Left hindlimb (tissue), 1 donor: ENCODE measurements around the gene F5.
"Not testable (repeated sequence)": the region's sequence is repeated elsewhere in the genome, so short reads cannot be mapped to it uniquely, and the experiment has no call there.

Source experiments
- DNase-seq: peaks from one replicate; pipeline ENCODE4 v3.0.0-alpha.2; 2018

F5 gene

DNA sequence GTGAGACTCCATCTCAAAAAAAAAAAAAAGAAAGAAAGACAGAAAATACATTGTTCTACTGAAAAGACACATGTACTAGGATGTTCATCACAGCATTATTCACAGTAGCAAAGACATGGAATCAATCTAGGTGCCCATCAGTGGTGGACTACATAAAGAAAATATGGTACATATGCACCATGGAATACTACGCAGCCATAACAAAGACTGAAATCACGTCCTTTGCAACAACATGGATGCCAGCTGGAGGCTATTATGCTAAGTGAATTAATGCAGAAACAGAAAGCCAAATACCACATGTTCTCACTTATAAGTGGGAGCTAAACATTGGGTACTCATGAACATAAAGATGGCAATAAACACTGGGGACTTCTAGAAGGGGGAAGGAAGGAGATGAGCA, 51.6 kb downstream of the F5 start:
- no peak for DNase-seq

GRCh38 chr1:169533528-169534190, 52.6 kb downstream of the F5 start:
- DNase-seq: not testable (repeated sequence)

DNA sequence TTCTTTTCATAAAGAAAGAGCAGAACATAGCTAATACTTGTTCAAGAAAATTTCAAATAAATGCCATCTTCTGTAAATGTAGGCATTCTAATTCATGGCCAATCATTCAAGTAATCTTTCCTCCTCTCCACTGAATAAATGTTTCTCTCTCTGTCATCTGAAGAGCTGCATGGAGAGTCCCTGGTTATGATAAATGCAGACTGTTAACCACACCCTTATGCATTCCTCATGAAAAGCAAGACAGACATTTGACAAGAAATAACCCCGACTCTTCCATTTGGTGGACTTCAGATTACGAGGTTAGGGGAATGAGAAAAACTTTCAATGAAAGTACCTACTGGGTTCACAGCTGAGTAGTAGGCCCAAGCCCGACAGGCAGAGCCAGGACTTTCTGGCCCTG, 55.8 kb downstream of the F5 start:
- no peak for DNase-seq

- no peak for DNase-seq
Observed at GRCh38 chr1:169529068-169529642, 57.1 kb downstream of the F5 start.

GRCh38 chr1:169528215-169529067, 57.8 kb downstream of the F5 start:
- no peak for DNase-seq

DNA sequence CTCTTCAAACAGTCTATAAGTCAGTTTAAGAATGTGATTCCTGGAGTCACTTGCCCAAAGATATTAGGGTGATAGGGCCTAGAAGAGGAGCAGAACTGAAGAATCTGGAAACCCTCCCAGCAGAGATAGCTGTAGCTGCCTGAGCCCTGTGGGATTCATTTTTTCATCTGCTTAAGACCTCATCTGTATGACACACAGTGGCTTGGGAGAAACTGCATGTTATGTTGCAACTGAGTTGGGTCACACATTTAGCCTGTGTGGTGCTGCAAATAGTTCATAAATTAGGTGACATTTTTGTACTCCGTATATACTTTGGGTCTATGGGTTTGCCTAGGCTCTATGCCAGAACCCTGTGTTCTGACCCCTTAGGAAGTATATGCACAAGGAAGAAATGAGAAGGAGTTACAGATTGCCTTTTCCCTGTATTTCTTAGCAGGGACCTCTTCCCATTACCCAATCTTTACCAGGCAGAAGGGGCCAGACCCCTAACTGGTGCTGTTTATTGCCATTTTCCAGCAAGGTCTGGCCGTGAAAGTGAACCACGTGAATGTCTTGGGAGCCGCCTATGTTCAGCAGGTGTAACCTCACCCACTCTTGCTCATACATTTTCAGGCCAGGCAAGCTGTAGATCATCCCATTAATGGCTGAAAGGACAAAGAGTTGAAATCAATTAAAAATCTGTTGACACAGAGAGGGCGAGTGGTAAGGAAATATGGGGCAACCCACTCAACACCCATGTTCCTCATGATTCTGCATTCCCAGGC, 58.6 kb downstream of the F5 start:
- DNase-seq: no peak

- DNase-seq: no peak
Observed at GRCh38 chr1:169527001-169527400, 59.3 kb downstream of the F5 start.

GRCh38 chr1:169526120-169526832, 60.0 kb downstream of the F5 start:
- no peak for DNase-seq

GRCh38 chr1:169525391-169525790, 60.9 kb downstream of the F5 start:
- no peak for DNase-seq

- DNase-seq: no peak
Observed at GRCh38 chr1:169523904-169524303, 62.4 kb downstream of the F5 start.

DNA sequence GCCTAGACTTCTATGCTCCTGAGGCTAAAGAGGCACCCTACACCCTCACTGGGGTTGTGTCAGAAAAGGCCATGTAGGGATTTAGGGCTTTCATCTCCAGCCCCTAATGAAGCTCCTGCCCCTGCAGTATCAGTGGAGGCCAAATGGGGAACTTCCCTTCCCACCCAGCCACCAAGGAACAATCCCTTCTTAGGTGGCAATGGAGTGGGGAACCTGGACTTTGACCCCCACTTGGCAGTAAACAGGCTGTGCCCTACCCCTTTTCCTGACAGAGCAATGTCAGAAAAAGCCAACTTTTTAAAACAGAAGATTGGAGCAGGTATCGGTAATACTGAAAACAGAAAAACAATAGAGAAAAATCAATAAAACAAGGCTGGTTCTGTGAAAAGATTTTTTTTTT, 65.1 kb downstream of the F5 start:
- no peak for DNase-seq

- no peak for DNase-seq
Observed at GRCh38 chr1:169517558-169518186, 68.6 kb downstream of the F5 start.

DNA sequence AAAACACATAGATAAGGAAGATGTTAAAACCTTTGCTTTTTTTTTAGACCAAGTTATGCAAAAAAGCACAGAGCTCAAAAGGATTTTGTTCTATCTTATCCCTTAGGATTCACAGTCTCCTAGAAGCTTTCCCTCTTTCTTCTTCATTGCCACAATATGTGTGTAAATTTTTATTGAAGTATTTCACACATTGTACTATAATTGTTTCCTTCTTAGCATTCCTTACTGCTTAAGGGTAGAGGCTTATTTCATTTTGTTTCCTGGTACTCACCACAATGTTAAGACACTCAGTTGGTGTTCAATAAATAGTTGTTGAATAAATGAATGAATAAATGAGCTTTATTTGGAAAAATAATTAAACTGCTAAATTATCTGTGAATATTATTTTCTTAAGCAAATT, 70.6 kb downstream of the F5 start:
- DNase-seq: no peak

DNA sequence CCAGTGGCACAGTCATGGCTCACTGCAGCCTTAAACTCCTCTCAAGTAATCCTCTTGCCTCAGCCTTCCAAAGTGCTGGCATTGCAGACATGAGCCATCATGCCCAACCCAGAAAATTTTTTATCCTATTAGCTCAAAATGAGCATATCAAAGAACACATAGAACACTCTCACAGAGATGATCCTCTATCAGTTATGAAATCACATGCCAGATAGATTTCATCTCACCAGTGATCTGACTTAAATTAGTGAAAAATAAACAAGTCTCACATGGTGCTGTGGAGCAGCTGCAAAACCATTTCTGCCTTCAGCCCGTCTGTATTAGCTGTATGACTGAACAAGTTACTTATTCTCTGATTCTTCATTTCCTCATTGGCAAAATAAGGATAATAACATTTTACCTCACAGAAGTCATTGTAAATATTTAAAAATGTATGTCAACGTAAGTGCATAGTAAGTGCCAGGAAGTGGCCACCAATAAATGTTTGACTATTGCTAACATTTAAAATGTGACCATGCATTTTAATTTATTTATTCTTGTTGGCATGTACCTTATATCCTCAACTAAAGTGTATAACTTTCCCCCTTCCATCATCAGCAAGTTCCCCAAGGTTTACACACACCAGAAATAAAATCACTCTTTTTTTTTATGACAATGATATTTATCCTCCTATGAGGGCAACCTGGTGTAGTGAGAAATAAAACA, 71.6 kb downstream of the F5 start:
- DNase-seq: no peak

DNA sequence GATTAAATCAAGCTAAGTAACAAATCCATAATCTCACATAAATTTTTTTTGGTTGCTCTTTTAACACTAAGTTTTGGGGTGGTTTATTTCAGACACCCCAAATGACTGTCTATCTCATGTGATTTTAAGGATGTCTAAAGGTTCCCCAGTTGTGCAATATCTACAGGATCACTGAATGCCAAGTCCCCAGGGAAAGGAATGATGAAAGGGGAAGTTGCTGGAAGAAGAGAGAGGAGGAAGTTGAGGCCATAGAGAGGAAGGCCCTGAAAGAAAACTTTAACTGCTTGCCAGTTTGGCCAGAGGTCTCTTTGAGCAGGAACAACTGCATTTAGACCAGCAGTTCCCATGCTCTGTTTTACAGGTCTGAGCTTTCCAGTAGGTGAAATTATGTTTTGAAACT, 73.1 kb downstream of the F5 start:
- no peak for DNase-seq

DNA sequence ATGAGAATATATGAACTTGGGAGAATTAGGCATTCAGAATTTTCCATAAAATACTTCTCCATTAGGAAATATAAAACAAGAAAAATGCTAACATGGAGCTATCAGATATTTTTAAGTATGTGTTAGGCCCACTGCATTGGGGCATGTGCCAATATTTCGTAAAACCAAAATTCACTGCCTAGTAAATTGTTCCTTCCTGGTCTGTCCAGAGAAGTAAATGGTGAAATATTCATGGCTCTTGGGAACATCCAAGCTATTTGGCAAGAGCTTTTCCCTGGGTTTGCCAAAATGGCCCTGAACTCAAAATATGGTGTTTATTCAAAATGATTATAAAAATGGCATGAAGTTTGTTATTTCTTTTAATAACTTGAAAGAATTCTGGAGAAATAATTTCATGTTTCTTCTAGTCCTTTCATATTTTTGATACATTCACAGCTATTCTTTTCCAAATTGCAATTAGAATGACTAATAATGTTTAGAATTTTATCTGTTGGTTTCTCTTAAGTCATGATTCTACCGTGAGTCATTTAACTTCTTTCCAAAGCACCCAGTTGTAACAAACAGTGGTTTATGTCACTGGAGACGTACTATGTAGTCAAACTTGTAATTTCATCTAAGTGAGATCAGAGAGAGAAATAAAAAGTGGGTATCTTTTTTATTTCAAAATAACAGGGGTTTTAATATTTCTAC, 74.8 kb downstream of the F5 start:
- DNase-seq: no peak

- no peak for DNase-seq
Observed at GRCh38 chr1:169510060-169510459, 76.2 kb downstream of the F5 start.

- DNase-seq: no peak
Observed at GRCh38 chr1:169509354-169509753, 76.9 kb downstream of the F5 start.

- no peak for DNase-seq
Observed at GRCh38 chr1:169508432-169509338, 77.6 kb downstream of the F5 start.

GRCh38 chr1:169507413-169507812, 78.9 kb downstream of the F5 start:
- DNase-seq: no peak
